DND-41 (cell line): Measurements from ENCODE around the gene ARHGAP32.

Experiments
- EZH2 ChIP-seq: IDR thresholded peaks from 3 replicates; pipeline ENCODE4 v1.6.1; 2012; ENCODE audit warnings: borderline replicate concordance, low read depth, mild to moderate bottlenecking, moderate library complexity, low read length, inconsistent platforms; ENCODE audit not compliant: severe bottlenecking
- TF ChIP-seq, protein P1 (sequence below): IDR thresholded peaks from 2 replicates; pipeline ENCODE4 v1.5.1; 2012; ENCODE audit warnings: borderline replicate concordance, low read length, moderate library complexity, mild to moderate bottlenecking; ENCODE audit not compliant: poor library complexity, severe bottlenecking; ENCODE audit errors: extremely low read depth

DNA sequence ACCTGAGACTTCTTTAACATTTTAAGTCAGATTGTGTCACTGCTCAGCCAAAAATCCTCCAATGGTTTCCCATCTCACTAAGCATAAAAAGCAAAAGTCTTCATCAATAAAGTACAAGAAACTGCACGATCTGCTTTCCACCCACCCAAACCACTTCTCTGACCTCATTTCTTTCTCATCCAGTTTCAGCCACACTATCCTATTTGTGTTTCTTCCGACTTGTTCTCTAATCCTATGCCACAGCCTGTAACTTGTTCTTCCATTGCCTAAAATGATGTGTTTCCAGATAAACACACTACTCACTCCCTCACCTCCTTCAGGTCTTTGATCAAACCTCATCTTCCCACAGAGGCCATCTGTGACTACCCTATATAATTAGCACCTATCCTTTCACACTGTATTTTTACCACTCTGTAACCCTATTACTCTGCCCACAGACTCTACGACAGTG is 28.4 kb downstream of the ARHGAP32 start:
- TF ChIP-seq, protein P1, sequence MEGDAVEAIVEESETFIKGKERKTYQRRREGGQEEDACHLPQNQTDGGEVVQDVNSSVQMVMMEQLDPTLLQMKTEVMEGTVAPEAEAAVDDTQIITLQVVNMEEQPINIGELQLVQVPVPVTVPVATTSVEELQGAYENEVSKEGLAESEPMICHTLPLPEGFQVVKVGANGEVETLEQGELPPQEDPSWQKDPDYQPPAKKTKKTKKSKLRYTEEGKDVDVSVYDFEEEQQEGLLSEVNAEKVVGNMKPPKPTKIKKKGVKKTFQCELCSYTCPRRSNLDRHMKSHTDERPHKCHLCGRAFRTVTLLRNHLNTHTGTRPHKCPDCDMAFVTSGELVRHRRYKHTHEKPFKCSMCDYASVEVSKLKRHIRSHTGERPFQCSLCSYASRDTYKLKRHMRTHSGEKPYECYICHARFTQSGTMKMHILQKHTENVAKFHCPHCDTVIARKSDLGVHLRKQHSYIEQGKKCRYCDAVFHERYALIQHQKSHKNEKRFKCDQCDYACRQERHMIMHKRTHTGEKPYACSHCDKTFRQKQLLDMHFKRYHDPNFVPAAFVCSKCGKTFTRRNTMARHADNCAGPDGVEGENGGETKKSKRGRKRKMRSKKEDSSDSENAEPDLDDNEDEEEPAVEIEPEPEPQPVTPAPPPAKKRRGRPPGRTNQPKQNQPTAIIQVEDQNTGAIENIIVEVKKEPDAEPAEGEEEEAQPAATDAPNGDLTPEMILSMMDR, result no peak
- TF ChIP-seq EZH2, result no peak
